Endothelial cell of umbilical vein (primary cell): ENCODE results near the gene ANKRD33B. TPM values are rescaled to one million over a fixed set of nuclear protein-coding genes. Genes with fewer than 3 reads are reported as not detected.

Experiments
- BruUV-seq: library from RNA; stranded (reverse); fragments of 400-500 nt; replicated peaks from 2 replicates; lab custom pipeline; 2021; lab: Mats Ljungman, UMichigan
- CTCF ChIA-PET: fragments of 300-600, 350-600 bp; sonication (Branson Sonifier 250); formaldehyde crosslinking; loops from one replicate; lab custom pipeline; 2021; ENCODE audit warnings: antibody characterized with exemption, inconsistent platforms; lab: Charles Lee
- POLR2A ChIA-PET: fragments of 300-600, 350-600 bp; sonication (Branson Sonifier 250); formaldehyde crosslinking; loops from one replicate; lab custom pipeline; 2021; ENCODE audit warnings: antibody characterized with exemption, inconsistent platforms; lab: Charles Lee
- DNase-seq: peaks from one replicate; pipeline ENCODE4 v3.0.0-alpha.2; 2011; ENCODE audit warnings: low read depth, low spot score
- FAIRE-seq: peaks from 2 replicates; lab custom pipeline; 2011; peaks lifted over from hg19 to GRCh38; lab: Jason Lieb, UNC
- H2AFZ ChIP-seq: 2 replicates; pipeline ENCODE4 v1.6.0; 2012; ENCODE audit warnings: low read depth, low read length, control low read depth, inconsistent platforms
- H3K27ac ChIP-seq: 2 replicates; pipeline ENCODE4 v1.5.1; 2011; ENCODE audit warnings: low read depth, mild to moderate bottlenecking, control low read depth, low read length, moderate library complexity; ENCODE audit not compliant: insufficient read depth
- H3K27me3 ChIP-seq, 2 experiments: 2 replicates each; pipeline versions ENCODE4 v1.6.0 to v1.6.1; 2011; ENCODE audit warnings: low read length in 2 of 2, mixed read lengths in 1 of 2; ENCODE audit not compliant: control insufficient read depth in 2 of 2, insufficient read depth in 2 of 2
- H3K36me3 ChIP-seq, 2 experiments: 2 replicates in 1 of 2; 3 replicates in 1 of 2; pipeline ENCODE4 v1.5.1; 2011; ENCODE audit warnings: low read length in 2 of 2, mild to moderate bottlenecking in 1 of 2, moderate library complexity in 1 of 2; ENCODE audit not compliant: control insufficient read depth in 2 of 2, insufficient read depth in 2 of 2; ENCODE audit errors: extremely low read depth in 1 of 2
- H3K4me1 ChIP-seq: 3 replicates; pipeline ENCODE4 v1.5.1; 2011; ENCODE audit warnings: mild to moderate bottlenecking, low read length; ENCODE audit not compliant: control insufficient read depth, insufficient read depth; ENCODE audit errors: extremely low read depth
- H3K4me2 ChIP-seq: 2 replicates; pipeline ENCODE4 v1.6.1; 2011; ENCODE audit warnings: low read length, control low read depth, mixed read lengths; ENCODE audit not compliant: insufficient read depth
- H3K4me3 ChIP-seq, 3 experiments: fragments of 200-600 bp in 1 of 3; sonication (generic), shearing (Covaris generic) in 1 of 3; replicated peaks in 1 of 3; 2 replicates each; pipeline ENCODE4 v1.5.1; 2011 to 2016; ENCODE audit warnings: control low read depth in 3 of 3, low read length in 3 of 3, mild to moderate bottlenecking in 2 of 3, inconsistent platforms in 1 of 3, low read depth in 1 of 3, moderate library complexity in 1 of 3; ENCODE audit not compliant: insufficient read depth in 1 of 3
- H3K79me2 ChIP-seq: 2 replicates; pipeline ENCODE4 v1.6.0; 2012; ENCODE audit warnings: low read length, inconsistent platforms; ENCODE audit not compliant: control insufficient read depth, insufficient read depth
- H3K9ac ChIP-seq: replicated peaks from 2 replicates; pipeline ENCODE3; 2011; ENCODE audit warnings: low read length, control low read depth; ENCODE audit not compliant: insufficient read depth; ENCODE audit errors: extremely low read depth
- H3K9me1 ChIP-seq: replicated peaks from 3 replicates; pipeline ENCODE4 v1.6.0; 2011; ENCODE audit warnings: mild to moderate bottlenecking, low read length; ENCODE audit not compliant: control insufficient read depth, insufficient read depth; ENCODE audit errors: extremely low read depth
- H3K9me3 ChIP-seq: replicated peaks from 2 replicates; pipeline ENCODE4 v1.5.1; 2012; ENCODE audit warnings: low read length, inconsistent platforms; ENCODE audit not compliant: control insufficient read depth, insufficient read depth
- H4K20me1 ChIP-seq: replicated peaks from 2 replicates; pipeline ENCODE3; 2011; ENCODE audit warnings: mild to moderate bottlenecking, low read length; ENCODE audit not compliant: control insufficient read depth, insufficient read depth; ENCODE audit errors: extremely low read depth
- CTCF ChIP-seq, 2 donors: IDR thresholded peaks; 1 replicate in 1 of 2; 2 replicates in 1 of 2; pipeline ENCODE4 v1.5.1; 2011; ENCODE audit warnings: low read length in 2 of 2, mild to moderate bottlenecking in 2 of 2, moderate library complexity in 2 of 2, control low read depth in 1 of 2, inconsistent platforms in 1 of 2, low read depth in 1 of 2; ENCODE audit not compliant: insufficient read depth in 1 of 2; ENCODE audit errors: extremely low read depth in 1 of 2
- EZH2 ChIP-seq: IDR thresholded peaks from 2 replicates; pipeline ENCODE4 v1.6.1; 2012; ENCODE audit warnings: borderline replicate concordance, low read depth, mild to moderate bottlenecking, moderate library complexity, low read length, inconsistent platforms; ENCODE audit not compliant: severe bottlenecking
- FOS ChIP-seq: IDR thresholded peaks from 2 replicates; pipeline ENCODE4 v1.6.1; 2011; ENCODE audit warnings: mild to moderate bottlenecking, low read length, moderate library complexity, borderline replicate concordance; ENCODE audit not compliant: insufficient read depth
- GATA2 ChIP-seq: IDR thresholded peaks from 2 replicates; pipeline ENCODE4 v1.7.0; 2011; ENCODE audit warnings: low read depth, mild to moderate bottlenecking, moderate library complexity, mixed read lengths, low read length; ENCODE audit not compliant: insufficient read length, insufficient read depth
- JUN ChIP-seq: IDR thresholded peaks from 2 replicates; pipeline ENCODE4 v1.6.1; 2011; ENCODE audit warnings: borderline replicate concordance, low read depth; ENCODE audit not compliant: insufficient read length, insufficient read depth
- MYC ChIP-seq: IDR thresholded peaks from one replicate; pipeline ENCODE4 v1.6.1; 2011; ENCODE audit warnings: mild to moderate bottlenecking, low read depth, low read length
- POLR2A ChIP-seq: IDR thresholded peaks from 2 replicates; pipeline ENCODE4 v1.6.1; 2012; ENCODE audit warnings: low read depth, mild to moderate bottlenecking, control low read depth, low read length
- POLR2AphosphoS5 ChIP-seq: IDR thresholded peaks from 2 replicates; pipeline ENCODE4 v1.6.1; 2012; ENCODE audit warnings: low read depth, mild to moderate bottlenecking, control low read depth, low read length, moderate library complexity; ENCODE audit not compliant: insufficient read depth
- dilution Hi-C: fragments of 300-500 bp; cut with MboI; formaldehyde crosslinking; loops from one replicate; pipeline ENCODE4 v1.15.0; 2019; ENCODE audit warnings: low sequenced_read_pairs; ENCODE audit not compliant: extremely low pct_ligation_motif_present
- intact Hi-C: fragments of 100-400 bp; cut with micrococcal nuclease; formaldehyde crosslinking; loops from one replicate; pipeline ENCODE4 v1.10.0; 2022
- polyA plus RNA-seq, 4 experiments: library from polyadenylated mRNA; depleted of rRNA in 3 of 4; stranded (reverse) in 3 of 4; unstranded in 1 of 4; fragments of >200 nt; gene quantifications; 2 replicates each; pipeline versions ENCODE4 v1.2.1 to v1.2.3, GENCODE V29; 2011 to 2012; ENCODE audit warnings: missing spikeins in 1 of 4
- total RNA-seq: library from RNA; stranded (reverse); gene quantifications from 2 replicates; pipeline ENCODE4 v1.2.3, GENCODE V29; 2021
- TF ChIP-seq, protein P1 (sequence below): IDR thresholded peaks from 2 replicates; pipeline ENCODE4 v1.6.1; 2011; ENCODE audit not compliant: insufficient read depth, insufficient read length

The ANKRD33B gene
- total and polyA plus RNA-seq, 2 donors (not counting 3 experiments of a cell fraction or from before 2014, with no cell fraction given): 2.4 to 5.4 TPM

DNA sequence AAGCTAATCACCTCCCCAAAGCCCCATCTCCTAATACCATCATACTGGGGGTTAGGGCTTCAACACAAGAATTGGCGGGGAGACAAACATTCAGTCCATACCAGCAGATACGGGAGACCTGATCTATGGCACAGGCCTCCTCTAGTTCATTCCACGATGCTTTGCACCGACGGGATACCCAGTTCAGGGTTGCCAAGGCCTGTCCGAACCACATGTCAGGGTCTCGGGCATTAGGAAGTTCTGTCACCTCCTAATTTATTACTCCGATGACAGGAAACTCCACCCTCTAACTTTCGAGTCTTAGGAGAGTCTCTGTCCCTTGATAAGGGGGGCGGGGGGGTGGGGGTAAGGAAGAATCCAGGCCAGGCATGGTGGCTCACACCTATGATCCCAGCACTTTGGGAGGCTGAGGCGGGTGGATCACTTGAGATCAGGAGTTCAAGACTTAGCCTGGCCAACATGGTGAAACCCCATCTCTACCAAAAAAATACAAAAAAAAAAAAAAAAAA lies 23.8 kb upstream of the ANKRD33B start:
- ChIA-PET POLR2A (no interaction called here), CTCF (interaction anchor here (0.9 to 1.2 kb wide), 2 partner anchors 19 to 87 kb away, joined by 3 to 5 read pairs; no protein-coding TSS in a partner anchor)
- no peak overlapping the region for H3K27ac ChIP-seq
- H2AFZ ChIP-seq: no peak overlapping the region
- H3K9me1 ChIP-seq: no peaks in the 10 kb centered on the region
- DNase-seq: no peak
- H3K4me3 ChIP-seq: no peak overlapping the region
- TF ChIP-seq MYC (no peak), GATA2 (no peak), POLR2A (no peak), JUN (no peak), FOS (no peak), EZH2 (no peak), POLR2AphosphoS5 (no peak), CTCF (IDR thresholded peaks at IDR 0.05; ENCODE audit: extremely low read depth in 1 of 2, insufficient read depth in 1 of 2, low read depth in 1 of 2, low read length in 2 of 2) (no peak)
- TF ChIP-seq, protein P1, sequence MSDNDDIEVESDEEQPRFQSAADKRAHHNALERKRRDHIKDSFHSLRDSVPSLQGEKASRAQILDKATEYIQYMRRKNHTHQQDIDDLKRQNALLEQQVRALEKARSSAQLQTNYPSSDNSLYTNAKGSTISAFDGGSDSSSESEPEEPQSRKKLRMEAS: no peak
- no peaks in the 10 kb centered on the region for H3K9me3 ChIP-seq
- intact Hi-C loops (no loop called here), dilution Hi-C loops (no loop called here)
- no TSS peak for BruUV-seq
- no peak for FAIRE-seq
- no peaks in the 10 kb centered on the region for H3K79me2 ChIP-seq
- no peak overlapping the region for H3K9ac ChIP-seq
- no peaks in the 10 kb centered on the region for H3K36me3 ChIP-seq
- H4K20me1 ChIP-seq: no peaks in the 10 kb centered on the region
- peaks cover 17% of the 10 kb centered on the region for H3K4me1 ChIP-seq
- no peaks in the 10 kb centered on the region for H3K27me3 ChIP-seq
- no peak overlapping the region for H3K4me2 ChIP-seq
